HFF-Myc (cell line): Measurements from ENCODE around the gene ANKRD24.
"Not testable (repeated sequence)": the region's sequence is repeated elsewhere in the genome, so short reads cannot be mapped to it uniquely, and the experiment has no call there.

Source experiments
- DNase-seq: peaks from one replicate; pipeline ENCODE4 v3.0.0-alpha.2; 2011; ENCODE audit warnings: low read depth; ENCODE audit errors: extremely low read depth
- H3K4me3 ChIP-seq: replicated peaks from 2 replicates; pipeline ENCODE4 v1.5.1; 2011; ENCODE audit warnings: low read depth, mild to moderate bottlenecking, control low read depth, low read length
- CTCF ChIP-seq: IDR thresholded peaks from 2 replicates; pipeline ENCODE4 v1.5.1; 2012; ENCODE audit warnings: mild to moderate bottlenecking, low read depth, low read length, control low read depth; ENCODE audit errors: missing control alignments

Gene ANKRD24

GRCh38 chr19:4144666-4145249 lies 37.7 kb upstream of the ANKRD24 start:
- TF ChIP-seq CTCF, result no peak
- no peak overlapping the region for H3K4me3 ChIP-seq
- DNase-seq, result no peak

- TF ChIP-seq CTCF, result no peak
- DNase-seq, result no peak
- H3K4me3 ChIP-seq, result no peak overlapping the region
Measured at GRCh38 chr19:4149518-4150288, 32.8 kb upstream of the ANKRD24 start.

GRCh38 chr19:4151623-4152022 lies 30.9 kb upstream of the ANKRD24 start:
- no peak for DNase-seq
- no peak overlapping the region for H3K4me3 ChIP-seq
- TF ChIP-seq CTCF, result no peak

- no peak overlapping the region for H3K4me3 ChIP-seq
- DNase-seq, result no peak
- TF ChIP-seq CTCF, result no peak
Measured at GRCh38 chr19:4152241-4152998, 30.1 kb upstream of the ANKRD24 start.

- DNase-seq, result no peak
- TF ChIP-seq CTCF, result no peak
- H3K4me3 ChIP-seq, result no peak overlapping the region
Measured at GRCh38 chr19:4154571-4155312, 27.7 kb upstream of the ANKRD24 start.

GRCh38 chr19:4157164-4157563 lies 25.3 kb upstream of the ANKRD24 start:
- TF ChIP-seq CTCF, result no peak
- no peak for DNase-seq
- H3K4me3 ChIP-seq, result no peak overlapping the region

- not testable (repeated sequence) for H3K4me3 ChIP-seq, DNase-seq
Measured at GRCh38 chr19:4157971-4158370, 24.5 kb upstream of the ANKRD24 start.
